Endothelial cell of umbilical vein (primary cell): ENCODE measurements around the gene PDGFA. TPM values are rescaled to one million over a fixed set of nuclear protein-coding genes. Genes with fewer than 3 reads are reported as not detected.

Experiments used
- BruUV-seq: library from RNA; stranded (reverse); fragments of 400-500 nt; replicated peaks from 2 replicates; lab custom pipeline; 2021; lab: Mats Ljungman, UMichigan
- CTCF ChIA-PET: fragments of 300-600, 350-600 bp; sonication (Branson Sonifier 250); formaldehyde crosslinking; loops from one replicate; lab custom pipeline; 2021; ENCODE audit warnings: antibody characterized with exemption, inconsistent platforms; lab: Charles Lee
- POLR2A ChIA-PET: fragments of 300-600, 350-600 bp; sonication (Branson Sonifier 250); formaldehyde crosslinking; loops from one replicate; lab custom pipeline; 2021; ENCODE audit warnings: antibody characterized with exemption, inconsistent platforms; lab: Charles Lee
- DNase-seq: peaks from one replicate; pipeline ENCODE4 v3.0.0-alpha.2; 2011; ENCODE audit warnings: low read depth, low spot score
- FAIRE-seq: peaks from 2 replicates; lab custom pipeline; 2011; peaks lifted over from hg19 to GRCh38; lab: Jason Lieb, UNC
- H2AFZ ChIP-seq: 2 replicates; pipeline ENCODE4 v1.6.0; 2012; ENCODE audit warnings: low read depth, low read length, control low read depth, inconsistent platforms
- H3K27ac ChIP-seq: 2 replicates; pipeline ENCODE4 v1.5.1; 2011; ENCODE audit warnings: low read depth, mild to moderate bottlenecking, control low read depth, low read length, moderate library complexity; ENCODE audit not compliant: insufficient read depth
- H3K27me3 ChIP-seq, 2 experiments: 2 replicates each; pipeline versions ENCODE4 v1.6.0 to v1.6.1; 2011; ENCODE audit warnings: low read length in 2 of 2, mixed read lengths in 1 of 2; ENCODE audit not compliant: control insufficient read depth in 2 of 2, insufficient read depth in 2 of 2
- H3K36me3 ChIP-seq, 2 experiments: 2 replicates in 1 of 2; 3 replicates in 1 of 2; pipeline ENCODE4 v1.5.1; 2011; ENCODE audit warnings: low read length in 2 of 2, mild to moderate bottlenecking in 1 of 2, moderate library complexity in 1 of 2; ENCODE audit not compliant: control insufficient read depth in 2 of 2, insufficient read depth in 2 of 2; ENCODE audit errors: extremely low read depth in 1 of 2
- H3K4me1 ChIP-seq: 3 replicates; pipeline ENCODE4 v1.5.1; 2011; ENCODE audit warnings: mild to moderate bottlenecking, low read length; ENCODE audit not compliant: control insufficient read depth, insufficient read depth; ENCODE audit errors: extremely low read depth
- H3K4me2 ChIP-seq: 2 replicates; pipeline ENCODE4 v1.6.1; 2011; ENCODE audit warnings: low read length, control low read depth, mixed read lengths; ENCODE audit not compliant: insufficient read depth
- H3K4me3 ChIP-seq, 3 experiments: fragments of 200-600 bp in 1 of 3; sonication (generic), shearing (Covaris generic) in 1 of 3; replicated peaks in 1 of 3; 2 replicates each; pipeline ENCODE4 v1.5.1; 2011 to 2016; ENCODE audit warnings: control low read depth in 3 of 3, low read length in 3 of 3, mild to moderate bottlenecking in 2 of 3, inconsistent platforms in 1 of 3, low read depth in 1 of 3, moderate library complexity in 1 of 3; ENCODE audit not compliant: insufficient read depth in 1 of 3
- H3K79me2 ChIP-seq: 2 replicates; pipeline ENCODE4 v1.6.0; 2012; ENCODE audit warnings: low read length, inconsistent platforms; ENCODE audit not compliant: control insufficient read depth, insufficient read depth
- H3K9ac ChIP-seq: replicated peaks from 2 replicates; pipeline ENCODE3; 2011; ENCODE audit warnings: low read length, control low read depth; ENCODE audit not compliant: insufficient read depth; ENCODE audit errors: extremely low read depth
- H3K9me1 ChIP-seq: replicated peaks from 3 replicates; pipeline ENCODE4 v1.6.0; 2011; ENCODE audit warnings: mild to moderate bottlenecking, low read length; ENCODE audit not compliant: control insufficient read depth, insufficient read depth; ENCODE audit errors: extremely low read depth
- H3K9me3 ChIP-seq: replicated peaks from 2 replicates; pipeline ENCODE4 v1.5.1; 2012; ENCODE audit warnings: low read length, inconsistent platforms; ENCODE audit not compliant: control insufficient read depth, insufficient read depth
- H4K20me1 ChIP-seq: replicated peaks from 2 replicates; pipeline ENCODE3; 2011; ENCODE audit warnings: mild to moderate bottlenecking, low read length; ENCODE audit not compliant: control insufficient read depth, insufficient read depth; ENCODE audit errors: extremely low read depth
- EZH2 ChIP-seq: IDR thresholded peaks from 2 replicates; pipeline ENCODE4 v1.6.1; 2012; ENCODE audit warnings: borderline replicate concordance, low read depth, mild to moderate bottlenecking, moderate library complexity, low read length, inconsistent platforms; ENCODE audit not compliant: severe bottlenecking
- FOS ChIP-seq: IDR thresholded peaks from 2 replicates; pipeline ENCODE4 v1.6.1; 2011; ENCODE audit warnings: mild to moderate bottlenecking, low read length, moderate library complexity, borderline replicate concordance; ENCODE audit not compliant: insufficient read depth
- GATA2 ChIP-seq: IDR thresholded peaks from 2 replicates; pipeline ENCODE4 v1.7.0; 2011; ENCODE audit warnings: low read depth, mild to moderate bottlenecking, moderate library complexity, mixed read lengths, low read length; ENCODE audit not compliant: insufficient read length, insufficient read depth
- JUN ChIP-seq: IDR thresholded peaks from 2 replicates; pipeline ENCODE4 v1.6.1; 2011; ENCODE audit warnings: borderline replicate concordance, low read depth; ENCODE audit not compliant: insufficient read length, insufficient read depth
- MAX ChIP-seq: IDR thresholded peaks from 2 replicates; pipeline ENCODE4 v1.6.1; 2011; ENCODE audit not compliant: insufficient read depth, insufficient read length
- MYC ChIP-seq: IDR thresholded peaks from one replicate; pipeline ENCODE4 v1.6.1; 2011; ENCODE audit warnings: mild to moderate bottlenecking, low read depth, low read length
- POLR2A ChIP-seq: IDR thresholded peaks from 2 replicates; pipeline ENCODE4 v1.6.1; 2012; ENCODE audit warnings: low read depth, mild to moderate bottlenecking, control low read depth, low read length
- POLR2AphosphoS5 ChIP-seq: IDR thresholded peaks from 2 replicates; pipeline ENCODE4 v1.6.1; 2012; ENCODE audit warnings: low read depth, mild to moderate bottlenecking, control low read depth, low read length, moderate library complexity; ENCODE audit not compliant: insufficient read depth
- dilution Hi-C: fragments of 300-500 bp; cut with MboI; formaldehyde crosslinking; loops from one replicate; pipeline ENCODE4 v1.15.0; 2019; ENCODE audit warnings: low sequenced_read_pairs; ENCODE audit not compliant: extremely low pct_ligation_motif_present
- intact Hi-C: fragments of 100-400 bp; cut with micrococcal nuclease; formaldehyde crosslinking; loops from one replicate; pipeline ENCODE4 v1.10.0; 2022
- polyA plus RNA-seq, 4 experiments: library from polyadenylated mRNA; depleted of rRNA in 3 of 4; stranded (reverse) in 3 of 4; unstranded in 1 of 4; fragments of >200 nt; gene quantifications; 2 replicates each; pipeline versions ENCODE4 v1.2.1 to v1.2.3, GENCODE V29; 2011 to 2012; ENCODE audit warnings: missing spikeins in 1 of 4
- total RNA-seq: library from RNA; stranded (reverse); gene quantifications from 2 replicates; pipeline ENCODE4 v1.2.3, GENCODE V29; 2021
- TF ChIP-seq, protein P1 (sequence below), 2 donors: IDR thresholded peaks; 1 replicate in 1 of 2; 2 replicates in 1 of 2; pipeline ENCODE4 v1.5.1; 2011; ENCODE audit warnings: low read length in 2 of 2, mild to moderate bottlenecking in 2 of 2, moderate library complexity in 2 of 2, control low read depth in 1 of 2, inconsistent platforms in 1 of 2, low read depth in 1 of 2; ENCODE audit not compliant: insufficient read depth in 1 of 2; ENCODE audit errors: extremely low read depth in 1 of 2

The PDGFA gene
- total and polyA plus RNA-seq, 2 donors (not counting 3 experiments of a cell fraction or from before 2014, with no cell fraction given): 17.4 to 62.4 TPM

DNA sequence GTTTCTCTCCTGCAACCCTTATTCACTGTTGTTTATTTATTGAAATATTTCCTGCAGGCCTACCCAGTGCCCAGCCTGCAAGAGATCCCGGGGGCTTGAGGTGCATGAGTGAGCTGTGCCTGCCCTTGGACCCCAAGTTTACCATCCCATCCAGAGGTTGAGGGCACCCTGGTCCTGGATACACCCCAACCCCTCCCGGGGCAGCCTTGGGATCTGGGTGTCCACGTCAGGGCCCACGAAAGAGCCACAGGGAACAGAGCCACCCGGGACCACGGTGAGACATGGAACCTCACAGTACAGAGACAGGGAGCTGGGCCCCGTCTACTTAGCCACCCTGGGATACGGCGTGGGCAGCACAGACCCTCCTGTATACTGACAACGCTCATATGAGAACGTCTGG, 28.8 kb upstream of the PDGFA start:
- no TSS peak for BruUV-seq
- FAIRE-seq (no peak), DNase-seq (no peak)
- no peaks in the 10 kb centered on the region for H3K79me2 ChIP-seq
- intact Hi-C loops (no loop called here), dilution Hi-C loops (no loop called here)
- H3K27ac ChIP-seq: no peak overlapping the region
- H3K36me3 ChIP-seq: no peaks in the 10 kb centered on the region
- H2AFZ ChIP-seq: no peak overlapping the region
- H3K9me3 ChIP-seq: no peaks in the 10 kb centered on the region
- H3K9me1 ChIP-seq: no peaks in the 10 kb centered on the region
- CTCF ChIA-PET: no interaction called here
- H3K9ac ChIP-seq: no peak overlapping the region
- H4K20me1 ChIP-seq: no peaks in the 10 kb centered on the region
- POLR2A ChIA-PET: no interaction called here
- H3K4me3 ChIP-seq: no peak overlapping the region
- H3K4me2 ChIP-seq: no peak overlapping the region
- TF ChIP-seq POLR2A (no peak), GATA2 (no peak), JUN (no peak), FOS (no peak), POLR2AphosphoS5 (no peak)
- TF ChIP-seq, protein P1, sequence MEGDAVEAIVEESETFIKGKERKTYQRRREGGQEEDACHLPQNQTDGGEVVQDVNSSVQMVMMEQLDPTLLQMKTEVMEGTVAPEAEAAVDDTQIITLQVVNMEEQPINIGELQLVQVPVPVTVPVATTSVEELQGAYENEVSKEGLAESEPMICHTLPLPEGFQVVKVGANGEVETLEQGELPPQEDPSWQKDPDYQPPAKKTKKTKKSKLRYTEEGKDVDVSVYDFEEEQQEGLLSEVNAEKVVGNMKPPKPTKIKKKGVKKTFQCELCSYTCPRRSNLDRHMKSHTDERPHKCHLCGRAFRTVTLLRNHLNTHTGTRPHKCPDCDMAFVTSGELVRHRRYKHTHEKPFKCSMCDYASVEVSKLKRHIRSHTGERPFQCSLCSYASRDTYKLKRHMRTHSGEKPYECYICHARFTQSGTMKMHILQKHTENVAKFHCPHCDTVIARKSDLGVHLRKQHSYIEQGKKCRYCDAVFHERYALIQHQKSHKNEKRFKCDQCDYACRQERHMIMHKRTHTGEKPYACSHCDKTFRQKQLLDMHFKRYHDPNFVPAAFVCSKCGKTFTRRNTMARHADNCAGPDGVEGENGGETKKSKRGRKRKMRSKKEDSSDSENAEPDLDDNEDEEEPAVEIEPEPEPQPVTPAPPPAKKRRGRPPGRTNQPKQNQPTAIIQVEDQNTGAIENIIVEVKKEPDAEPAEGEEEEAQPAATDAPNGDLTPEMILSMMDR (IDR thresholded peaks at IDR 0.05; ENCODE audit: extremely low read depth in 1 of 2, insufficient read depth in 1 of 2, low read depth in 1 of 2, low read length in 2 of 2): no peak
- no peaks in the 10 kb centered on the region for H3K27me3 ChIP-seq
- H3K4me1 ChIP-seq: peaks cover 3% of the 10 kb centered on the region

GRCh38 chr7:545470-545869, 25.8 kb upstream of the PDGFA start:
- ChIA-PET POLR2A (no interaction called here), CTCF (interaction anchor here (1.2 kb wide), 1 partner anchor 25 kb away, joined by 3 read pairs; no protein-coding TSS in a partner anchor)
- dilution Hi-C loops: no loop called here
- H3K27me3 ChIP-seq: no peaks in the 10 kb centered on the region
- H3K9me3 ChIP-seq: no peaks in the 10 kb centered on the region
- no peaks in the 10 kb centered on the region for H3K79me2 ChIP-seq
- H3K9me1 ChIP-seq: no peaks in the 10 kb centered on the region
- H3K36me3 ChIP-seq: no peaks in the 10 kb centered on the region
- BruUV-seq: no TSS peak
- no peaks in the 10 kb centered on the region for H4K20me1 ChIP-seq
- no peak overlapping the region for H3K9ac ChIP-seq
- DNase-seq (no peak), FAIRE-seq (no peak)
- no peak overlapping the region for H3K27ac ChIP-seq
- no peak for TF ChIP-seq POLR2A
- no peak for TF ChIP-seq MYC
- TF ChIP-seq, protein P1 (IDR thresholded peaks at IDR 0.05; ENCODE audit: extremely low read depth in 1 of 2, insufficient read depth in 1 of 2, low read depth in 1 of 2, low read length in 2 of 2): no peak
- TF ChIP-seq MAX: no peak
- no peak for TF ChIP-seq GATA2
- TF ChIP-seq FOS: no peak
- no peak for TF ChIP-seq EZH2
- TF ChIP-seq JUN: no peak
- no peak for TF ChIP-seq POLR2AphosphoS5
- peaks cover 17% of the 10 kb centered on the region for H3K4me1 ChIP-seq
- H3K4me3 ChIP-seq: no peak overlapping the region
- intact Hi-C loops: no loop called here
- H2AFZ ChIP-seq: no peak overlapping the region
- H3K4me2 ChIP-seq: no peak overlapping the region
